ENCODE measurements around the gene UGT1A5. TPM values are rescaled to one million over a fixed set of nuclear protein-coding genes. Genes with fewer than 3 reads are reported as not detected.

UGT1A5 gene
- total RNA-seq, 1 donor = not detected

DNA sequence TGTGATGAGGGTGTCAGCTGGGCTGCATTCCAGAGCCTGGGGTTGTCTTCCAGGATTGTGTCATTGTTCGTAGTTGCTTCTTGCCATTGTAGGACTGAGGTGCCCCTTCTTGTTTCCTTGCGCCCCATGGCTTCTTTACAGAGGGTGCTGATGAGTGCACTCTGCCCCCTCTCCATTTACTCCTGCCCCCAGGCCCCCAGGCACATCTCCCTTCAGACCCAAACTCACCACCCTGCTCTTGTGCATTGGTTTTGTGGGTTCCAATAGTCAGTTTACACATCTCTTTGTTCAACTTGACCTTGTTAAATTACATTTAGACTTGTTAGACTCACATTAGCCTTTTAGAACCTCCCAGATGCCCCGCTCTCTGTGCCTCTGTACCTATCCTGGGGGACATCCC, 108.5 kb downstream of the UGT1A5 start:
- Histone ChIP-seq H4K20me1 (ENCODE audit: insufficient read depth, low read length) (no peaks in the 10 kb centered on the region), H3K9me3 (ENCODE audit: low read depth, low read length) (no peaks in the 10 kb centered on the region), H2AFZ (ENCODE audit: low read length) (no peak overlapping the region), H3K36me3 (ENCODE audit: insufficient read depth, low read length) (no peaks in the 10 kb centered on the region), H3K27ac (ENCODE audit: low read depth, low read length) (no peak overlapping the region), H3K27me3 (ENCODE audit: insufficient read depth, low read length) (peaks cover 8% of the 10 kb centered on the region), H3K4me2 (ENCODE audit: insufficient read depth, low read length) (no peak overlapping the region), H3K4me3 (ENCODE audit: insufficient read depth, low read length) (no peak overlapping the region), H3K4me1 (ENCODE audit: insufficient read depth, low read length) (no peaks in the 10 kb centered on the region), H3K79me2 (ENCODE audit: insufficient read depth, low read length) (no peaks in the 10 kb centered on the region)
- peak; percentile 73 for DNase-seq (ENCODE audit: insufficient read length, low spot score, missing footprints)
- TF ChIP-seq, protein P1, sequence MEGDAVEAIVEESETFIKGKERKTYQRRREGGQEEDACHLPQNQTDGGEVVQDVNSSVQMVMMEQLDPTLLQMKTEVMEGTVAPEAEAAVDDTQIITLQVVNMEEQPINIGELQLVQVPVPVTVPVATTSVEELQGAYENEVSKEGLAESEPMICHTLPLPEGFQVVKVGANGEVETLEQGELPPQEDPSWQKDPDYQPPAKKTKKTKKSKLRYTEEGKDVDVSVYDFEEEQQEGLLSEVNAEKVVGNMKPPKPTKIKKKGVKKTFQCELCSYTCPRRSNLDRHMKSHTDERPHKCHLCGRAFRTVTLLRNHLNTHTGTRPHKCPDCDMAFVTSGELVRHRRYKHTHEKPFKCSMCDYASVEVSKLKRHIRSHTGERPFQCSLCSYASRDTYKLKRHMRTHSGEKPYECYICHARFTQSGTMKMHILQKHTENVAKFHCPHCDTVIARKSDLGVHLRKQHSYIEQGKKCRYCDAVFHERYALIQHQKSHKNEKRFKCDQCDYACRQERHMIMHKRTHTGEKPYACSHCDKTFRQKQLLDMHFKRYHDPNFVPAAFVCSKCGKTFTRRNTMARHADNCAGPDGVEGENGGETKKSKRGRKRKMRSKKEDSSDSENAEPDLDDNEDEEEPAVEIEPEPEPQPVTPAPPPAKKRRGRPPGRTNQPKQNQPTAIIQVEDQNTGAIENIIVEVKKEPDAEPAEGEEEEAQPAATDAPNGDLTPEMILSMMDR (IDR thresholded peaks at IDR 0.05; ENCODE audit: extremely low read depth, low read depth, low read length) = no peak

- H3K4me2 ChIP-seq (ENCODE audit: insufficient read depth, low read length) = no peak overlapping the region
- no peaks in the 10 kb centered on the region for H3K9me3 ChIP-seq (ENCODE audit: low read depth, low read length)
- H3K36me3 ChIP-seq (ENCODE audit: insufficient read depth, low read length) = no peaks in the 10 kb centered on the region
- H4K20me1 ChIP-seq (ENCODE audit: insufficient read depth, low read length) = no peaks in the 10 kb centered on the region
- H3K27me3 ChIP-seq (ENCODE audit: insufficient read depth, low read length) = peaks cover 3% of the 10 kb centered on the region
- no peaks in the 10 kb centered on the region for H3K79me2 ChIP-seq (ENCODE audit: insufficient read depth, low read length)
- H3K27ac ChIP-seq (ENCODE audit: low read depth, low read length) = no peak overlapping the region
- DNase-seq (ENCODE audit: insufficient read length, low spot score, missing footprints) = no peak
- H3K4me1 ChIP-seq (ENCODE audit: insufficient read depth, low read length) = no peaks in the 10 kb centered on the region
- H2AFZ ChIP-seq (ENCODE audit: low read length) = no peak overlapping the region
- TF ChIP-seq, protein P1 (IDR thresholded peaks at IDR 0.05; ENCODE audit: extremely low read depth, low read depth, low read length) = no peak
- H3K4me3 ChIP-seq (ENCODE audit: insufficient read depth, low read length) = no peak overlapping the region
Observed at GRCh38 chr2:233821709-233822100, 109.0 kb downstream of the UGT1A5 start.

GRCh38 chr2:233822101-233822771, 109.5 kb downstream of the UGT1A5 start:
- no peaks in the 10 kb centered on the region for H3K4me1 ChIP-seq (ENCODE audit: insufficient read depth, low read length)
- DNase-seq (ENCODE audit: insufficient read length, low spot score, missing footprints) = peak; percentile 19

More at GRCh38 chr2:233822101-233822771, 109.5 kb downstream of the UGT1A5 start:
- TF ChIP-seq, protein P1 (IDR thresholded peaks at IDR 0.05; ENCODE audit: extremely low read depth, low read depth, low read length) = no peak
- no peak overlapping the region for H2AFZ ChIP-seq (ENCODE audit: low read length)
- H3K27me3 ChIP-seq (ENCODE audit: insufficient read depth, low read length) = peaks cover 3% of the 10 kb centered on the region
- H3K79me2 ChIP-seq (ENCODE audit: insufficient read depth, low read length) = no peaks in the 10 kb centered on the region
- H3K4me3 ChIP-seq (ENCODE audit: insufficient read depth, low read length) = no peak overlapping the region
- no peak overlapping the region for H3K4me2 ChIP-seq (ENCODE audit: insufficient read depth, low read length)
- H3K9me3 ChIP-seq (ENCODE audit: low read depth, low read length) = no peaks in the 10 kb centered on the region
- H3K27ac ChIP-seq (ENCODE audit: low read depth, low read length) = no peak overlapping the region
- no peaks in the 10 kb centered on the region for H3K36me3 ChIP-seq (ENCODE audit: insufficient read depth, low read length)
- H4K20me1 ChIP-seq (ENCODE audit: insufficient read depth, low read length) = no peaks in the 10 kb centered on the region

Other genes with a start within 250 kb of the UGT1A5 start
- gene USP40, start 146.1 kb upstream of the UGT1A5 start, total RNA-seq = 34.0 and 38.3 TPM in 2 replicates
- gene UGT1A8, start 95.3 kb upstream of the UGT1A5 start, total RNA-seq = not detected in 2 replicates
- gene UGT1A10, start 76.5 kb upstream of the UGT1A5 start, total RNA-seq = not detected in 2 replicates
- gene UGT1A9, start 41.0 kb upstream of the UGT1A5 start, total RNA-seq = not detected in 2 replicates
- gene UGT1A7, start 31.0 kb upstream of the UGT1A5 start, total RNA-seq = not detected in 2 replicates
- not detected in 2 replicates for gene UGT1A6, start 20.0 kb upstream of the UGT1A5 start, total RNA-seq
- not detected in 2 replicates for gene UGT1A4, start 5.8 kb downstream of the UGT1A5 start, total RNA-seq
- gene UGT1A3, start 16.1 kb downstream of the UGT1A5 start, total RNA-seq = not detected in 2 replicates
- gene UGT1A1, start 47.4 kb downstream of the UGT1A5 start, total RNA-seq = not detected in 2 replicates
- gene MROH2A, start 65.4 kb downstream of the UGT1A5 start, total RNA-seq = not detected in 2 replicates
- gene HJURP, start 141.6 kb downstream of the UGT1A5 start, total RNA-seq = 2.9 and 3.5 TPM in 2 replicates
- gene TRPM8, start 204.5 kb downstream of the UGT1A5 start, total RNA-seq = not detected in 2 replicates